Natural killer cell treated with Interleukin-12 subunit alpha and Interleukin-12 subunit beta and Interleukin-15 and Interleukin-18, amount 100 ng/mL, for 72 hours (primary cell): ENCODE results near the gene RGS14. TPM values are rescaled to one million over a fixed set of nuclear protein-coding genes. Genes with fewer than 3 reads are reported as not detected.

Experiments used
- ATAC-seq, 2 donors: fragments of 150-1000 bp; cut with Tn5 transposase in 1 of 2; sonication (Bioruptor Pico), chemical (Tn5 transposase) in 1 of 2; 2 replicates each; pipeline ENCODE4 v1.10.0; 2021
- DNase-seq: peaks from one replicate; pipeline ENCODE4 v3.0.0; 2022; ENCODE audit warnings: low spot score
- H3K27ac Mint-ChIP-seq, 2 donors: 1 replicate in 1 of 2; 2 replicates in 1 of 2; pipeline ENCODE4 v1.8.0; 2022; ENCODE audit warnings: mixed read lengths in 2 of 2, mild to moderate bottlenecking in 1 of 2, moderate library complexity in 1 of 2
- H3K27me3 Mint-ChIP-seq, 2 donors: 1 replicate in 1 of 2; 2 replicates in 1 of 2; pipeline ENCODE4 v1.8.0; 2022; ENCODE audit warnings: mixed read lengths in 2 of 2
- H3K36me3 Mint-ChIP-seq: one replicate; pipeline ENCODE4 v1.8.0; 2022; ENCODE audit warnings: mixed read lengths
- H3K4me1 Mint-ChIP-seq, 2 donors: 1 replicate in 1 of 2; 2 replicates in 1 of 2; pipeline ENCODE4 v1.8.0; 2022; ENCODE audit warnings: low read depth in 2 of 2, mixed read lengths in 2 of 2, mild to moderate bottlenecking in 1 of 2
- H3K4me3 Mint-ChIP-seq: one replicate; pipeline ENCODE4 v1.8.0; 2022; ENCODE audit warnings: mixed read lengths
- H3K9me3 Mint-ChIP-seq: 2 replicates; pipeline ENCODE4 v1.8.0; 2022; ENCODE audit warnings: mixed read lengths
- total RNA-seq, 2 donors: library from RNA; stranded (reverse); gene quantifications; one replicate each; pipeline ENCODE4 v1.2.3, GENCODE V29; 2022

RGS14 gene, protein sequence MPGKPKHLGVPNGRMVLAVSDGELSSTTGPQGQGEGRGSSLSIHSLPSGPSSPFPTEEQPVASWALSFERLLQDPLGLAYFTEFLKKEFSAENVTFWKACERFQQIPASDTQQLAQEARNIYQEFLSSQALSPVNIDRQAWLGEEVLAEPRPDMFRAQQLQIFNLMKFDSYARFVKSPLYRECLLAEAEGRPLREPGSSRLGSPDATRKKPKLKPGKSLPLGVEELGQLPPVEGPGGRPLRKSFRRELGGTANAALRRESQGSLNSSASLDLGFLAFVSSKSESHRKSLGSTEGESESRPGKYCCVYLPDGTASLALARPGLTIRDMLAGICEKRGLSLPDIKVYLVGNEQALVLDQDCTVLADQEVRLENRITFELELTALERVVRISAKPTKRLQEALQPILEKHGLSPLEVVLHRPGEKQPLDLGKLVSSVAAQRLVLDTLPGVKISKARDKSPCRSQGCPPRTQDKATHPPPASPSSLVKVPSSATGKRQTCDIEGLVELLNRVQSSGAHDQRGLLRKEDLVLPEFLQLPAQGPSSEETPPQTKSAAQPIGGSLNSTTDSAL
- 10 to 100 TPM; 26.5 to 45.4 TPM for total RNA-seq

DNA sequence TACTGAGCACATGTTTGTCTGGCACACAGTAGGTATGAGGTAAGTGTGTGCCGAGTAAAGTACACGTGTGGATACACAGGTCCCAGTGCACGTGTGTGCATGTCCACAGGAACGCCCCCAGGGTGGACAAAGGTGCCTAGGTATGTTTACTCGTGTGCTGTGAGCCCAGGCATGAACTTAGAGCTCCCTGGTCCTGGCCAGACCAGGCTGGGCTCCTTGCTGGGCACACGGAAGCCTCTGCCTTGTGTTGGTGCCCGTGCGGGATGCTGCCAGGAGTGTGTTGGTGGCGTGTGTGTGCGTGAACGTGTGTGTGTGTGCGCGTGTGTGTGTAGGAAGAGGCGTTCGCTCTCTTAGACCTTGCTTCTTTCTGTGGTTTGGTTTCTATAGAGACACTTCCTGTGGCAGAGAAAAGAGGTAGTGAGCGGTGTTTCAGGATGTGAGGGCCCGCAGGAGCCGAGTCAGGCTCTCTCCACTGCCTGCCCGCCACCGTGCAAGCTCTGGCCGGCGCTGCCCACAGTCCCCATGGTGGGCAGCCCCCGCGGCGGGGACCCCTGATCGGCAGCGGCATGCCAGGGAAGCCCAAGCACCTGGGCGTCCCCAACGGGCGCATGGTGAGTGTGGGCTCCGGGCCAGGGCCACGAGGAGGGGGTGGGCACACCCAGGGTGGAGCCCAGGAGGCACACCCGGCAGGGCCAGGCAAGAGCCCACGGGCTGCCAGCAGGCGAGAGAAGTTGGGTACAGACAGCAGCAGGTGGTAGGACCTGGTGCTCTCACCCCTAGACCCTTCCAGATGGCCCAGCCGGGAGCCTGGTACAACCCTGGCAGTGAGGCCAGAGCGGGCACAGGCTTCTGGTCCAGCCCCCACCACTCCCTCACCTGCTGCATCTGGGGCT lies at the start of gene RGS14:
RGS14 (plus strand) TSS at position 466 of the 893 bp plus-strand sequence; CDS start at position 567, 101 bp downstream.
- Mint-ChIP-seq H3K4me3 (peak within 1 kb of the TSS; percentile 89), H3K4me1 (peaks cover 65 to 66% of the 10 kb centered on the region in 2 donors)
- peak; percentile 93 to 96 for ATAC-seq

DNA sequence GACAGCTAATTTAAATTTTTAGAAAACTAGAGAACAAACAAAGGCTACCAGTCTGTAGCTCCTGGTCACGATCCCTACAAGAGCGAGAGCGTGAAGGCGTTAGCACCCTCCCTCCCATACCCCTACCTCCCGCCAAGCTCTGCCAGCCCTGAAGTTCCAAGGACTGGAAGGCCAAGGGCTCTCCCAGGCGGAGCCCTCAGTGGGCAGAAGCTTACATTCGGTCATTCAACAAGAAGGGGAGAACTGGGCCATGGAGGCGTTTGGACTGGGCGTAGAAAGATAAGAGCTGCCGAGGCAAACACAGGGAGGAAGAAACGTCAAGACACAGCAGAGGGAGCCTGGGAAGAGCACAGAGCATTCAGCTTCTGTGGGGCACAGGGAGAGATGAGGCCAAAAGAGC lies 49.0 kb upstream of the RGS14 start:
- Mint-ChIP-seq H3K4me1 (peaks cover 57 to 58% of the 10 kb centered on the region in 2 donors), H3K9me3 (no peaks in the 10 kb centered on the region), H3K4me3 (peak overlapping the region; percentile 71), H3K27ac (peak overlapping the region; percentile 45 to 63), H3K27me3 (no peaks in the 10 kb centered on the region), H3K36me3 (peaks cover 4% of the 10 kb centered on the region)
- ATAC-seq, result no peak
- no peak for DNase-seq

More for the DNA sequence above, at the start of gene RGS14:
- Mint-ChIP-seq H3K9me3 (no peaks in the 10 kb centered on the region), H3K27ac (peak within 1 kb of the TSS; percentile 80 to 90), H3K27me3 (no peaks in the 10 kb centered on the region), H3K36me3 (no peaks in the 10 kb centered on the region)
- peak; percentile 80 for DNase-seq

DNA sequence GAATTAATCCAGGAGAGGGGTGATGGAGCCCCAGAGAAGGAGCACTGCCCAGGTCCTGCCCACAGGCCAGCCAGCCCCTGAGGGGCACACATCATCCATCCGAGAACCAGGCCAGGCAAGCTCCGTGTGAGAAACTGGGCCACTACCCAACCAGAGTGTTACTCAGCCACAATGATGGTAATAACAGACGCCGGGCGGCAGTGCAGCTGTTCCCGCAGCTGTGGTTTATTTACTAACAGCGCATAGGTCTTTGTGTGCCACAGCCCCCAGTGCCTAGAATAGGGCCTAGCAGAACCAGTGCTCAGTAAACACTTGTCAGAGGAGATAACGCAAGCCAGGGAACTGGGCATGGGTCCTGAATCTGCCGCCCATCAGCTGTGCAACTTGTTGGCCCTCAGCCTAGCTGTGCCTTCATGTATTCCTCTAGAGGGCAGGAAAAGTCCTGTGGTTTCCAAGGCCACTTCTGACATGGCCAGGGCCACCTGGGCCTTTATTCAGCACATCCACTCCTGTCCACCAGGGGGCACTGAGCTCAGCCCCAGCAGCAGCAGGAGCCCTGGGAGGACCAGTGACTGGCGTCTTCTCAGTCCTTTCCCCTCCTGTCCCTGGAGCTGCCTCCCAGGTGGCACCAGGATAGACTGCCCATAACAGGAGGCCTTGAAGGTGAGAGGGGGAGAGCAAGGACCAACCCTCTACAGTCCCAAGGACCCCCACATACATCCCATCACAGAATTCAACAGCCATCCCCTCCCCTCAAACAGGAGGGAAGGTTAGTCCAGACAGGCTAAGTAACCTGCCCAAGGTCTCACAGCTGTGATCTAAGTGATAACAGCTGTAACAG lies 48.2 kb upstream of the RGS14 start:
- Mint-ChIP-seq H3K4me1 (peaks cover 53 to 54% of the 10 kb centered on the region in 2 donors), H3K36me3 (peaks cover 4% of the 10 kb centered on the region), H3K27me3 (no peaks in the 10 kb centered on the region), H3K9me3 (no peaks in the 10 kb centered on the region), H3K27ac (peak overlapping the region; percentile 45 to 63), H3K4me3 (peak overlapping the region; percentile 71)
- peak; percentile 79 for DNase-seq
- ATAC-seq, result peak in 1 of 2 donors; percentile 15

DNA sequence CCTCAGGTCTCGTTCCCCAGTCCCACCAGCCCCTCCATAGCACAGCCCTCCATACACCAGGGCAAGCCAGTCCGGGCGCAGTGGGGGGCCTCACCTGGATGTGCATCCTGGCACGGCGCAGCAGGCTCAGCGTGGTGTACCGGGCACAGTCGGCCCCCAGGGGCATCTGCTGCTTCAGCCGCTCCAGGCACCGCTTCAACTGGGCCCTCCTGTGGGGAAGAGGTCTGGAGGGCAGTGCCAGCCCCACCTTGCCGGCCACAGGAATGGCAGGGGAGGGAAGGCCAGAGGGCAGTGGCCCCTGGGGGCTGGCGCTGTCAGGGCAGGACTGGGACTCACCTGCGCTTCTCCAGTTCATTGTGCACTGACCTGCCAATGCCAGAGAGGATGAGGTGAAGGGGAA lies 47.4 kb upstream of the RGS14 start:
- H3K4me1 Mint-ChIP-seq, result peaks cover 46 to 47% of the 10 kb centered on the region in 2 donors

DNA sequence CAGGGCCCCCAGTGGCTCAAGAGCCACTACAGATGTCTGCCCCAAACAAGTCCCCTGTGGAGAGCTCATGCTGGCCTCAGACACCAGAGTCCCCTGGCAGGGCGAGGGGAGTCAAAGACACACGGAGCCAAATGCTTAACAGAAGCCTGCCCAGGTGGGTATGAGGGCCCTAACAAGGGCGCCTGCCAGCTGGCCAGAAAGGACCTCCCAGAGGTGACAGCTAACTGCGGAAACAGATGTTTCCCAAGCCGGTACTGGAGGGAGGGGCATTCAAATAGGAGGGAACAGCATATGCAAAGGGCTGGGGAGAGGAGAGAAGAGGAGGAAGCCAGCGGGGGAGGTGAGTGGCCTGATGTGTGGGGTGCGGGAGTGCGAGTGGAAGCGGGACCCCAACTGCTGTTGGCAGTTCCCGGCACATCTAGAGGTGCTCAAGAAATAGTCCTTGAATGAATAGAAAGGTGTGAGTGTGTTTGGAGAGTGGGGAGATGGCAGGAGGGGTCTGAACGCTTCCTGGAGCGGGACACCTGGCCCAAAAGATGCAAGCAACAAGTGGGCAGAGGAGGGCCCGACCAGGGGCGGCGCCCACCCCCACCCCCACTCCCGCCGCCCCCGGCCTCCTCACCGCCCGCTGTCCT lies 46.9 kb upstream of the RGS14 start:
- ATAC-seq (no peak), DNase-seq (peak; percentile 76)
- no peaks in the 10 kb centered on the region for H3K9me3 Mint-ChIP-seq
- H3K27me3 Mint-ChIP-seq, result no peaks in the 10 kb centered on the region
- H3K4me3 Mint-ChIP-seq, result peak overlapping the region; percentile 96
- peaks cover 40 to 43% of the 10 kb centered on the region in 2 donors for H3K4me1 Mint-ChIP-seq
- H3K27ac Mint-ChIP-seq, result peak overlapping the region; percentile 55 to 71
- peaks cover 4% of the 10 kb centered on the region for H3K36me3 Mint-ChIP-seq

More for the DNA sequence above, 47.4 kb upstream of the RGS14 start:
- Mint-ChIP-seq H3K36me3 (peaks cover 4% of the 10 kb centered on the region), H3K27ac (peak overlapping the region; percentile 55 to 71), H3K9me3 (no peaks in the 10 kb centered on the region), H3K27me3 (no peaks in the 10 kb centered on the region), H3K4me3 (peak overlapping the region; percentile 96)
- no peak for ATAC-seq
- DNase-seq, result no peak

DNA sequence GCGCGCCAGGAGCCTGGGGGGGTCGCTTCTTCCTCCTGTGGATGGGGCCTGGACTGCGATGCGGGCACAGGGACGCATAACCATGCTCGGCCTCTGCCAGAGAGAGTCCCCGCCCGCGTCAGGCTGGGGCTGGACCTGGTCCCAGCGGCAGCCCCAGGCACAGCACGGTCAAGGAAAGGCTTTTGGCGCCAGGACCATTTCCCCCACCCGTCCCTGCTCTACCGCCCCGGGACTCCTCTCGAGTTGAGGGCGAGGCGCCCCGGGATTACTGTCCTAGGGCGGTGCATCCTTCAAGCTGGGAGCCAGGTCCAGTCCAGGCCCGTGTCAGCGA lies 46.4 kb upstream of the RGS14 start:
- H3K27ac Mint-ChIP-seq, result peak overlapping the region; percentile 55 to 71
- H3K4me3 Mint-ChIP-seq, result peak overlapping the region; percentile 96
- H3K27me3 Mint-ChIP-seq, result no peaks in the 10 kb centered on the region
- H3K36me3 Mint-ChIP-seq, result peaks cover 4% of the 10 kb centered on the region
- H3K9me3 Mint-ChIP-seq, result no peaks in the 10 kb centered on the region
- peaks cover 35 to 38% of the 10 kb centered on the region in 2 donors for H3K4me1 Mint-ChIP-seq
- DNase-seq, result no peak
- ATAC-seq, result peak in 1 of 2 donors; percentile 0

DNA sequence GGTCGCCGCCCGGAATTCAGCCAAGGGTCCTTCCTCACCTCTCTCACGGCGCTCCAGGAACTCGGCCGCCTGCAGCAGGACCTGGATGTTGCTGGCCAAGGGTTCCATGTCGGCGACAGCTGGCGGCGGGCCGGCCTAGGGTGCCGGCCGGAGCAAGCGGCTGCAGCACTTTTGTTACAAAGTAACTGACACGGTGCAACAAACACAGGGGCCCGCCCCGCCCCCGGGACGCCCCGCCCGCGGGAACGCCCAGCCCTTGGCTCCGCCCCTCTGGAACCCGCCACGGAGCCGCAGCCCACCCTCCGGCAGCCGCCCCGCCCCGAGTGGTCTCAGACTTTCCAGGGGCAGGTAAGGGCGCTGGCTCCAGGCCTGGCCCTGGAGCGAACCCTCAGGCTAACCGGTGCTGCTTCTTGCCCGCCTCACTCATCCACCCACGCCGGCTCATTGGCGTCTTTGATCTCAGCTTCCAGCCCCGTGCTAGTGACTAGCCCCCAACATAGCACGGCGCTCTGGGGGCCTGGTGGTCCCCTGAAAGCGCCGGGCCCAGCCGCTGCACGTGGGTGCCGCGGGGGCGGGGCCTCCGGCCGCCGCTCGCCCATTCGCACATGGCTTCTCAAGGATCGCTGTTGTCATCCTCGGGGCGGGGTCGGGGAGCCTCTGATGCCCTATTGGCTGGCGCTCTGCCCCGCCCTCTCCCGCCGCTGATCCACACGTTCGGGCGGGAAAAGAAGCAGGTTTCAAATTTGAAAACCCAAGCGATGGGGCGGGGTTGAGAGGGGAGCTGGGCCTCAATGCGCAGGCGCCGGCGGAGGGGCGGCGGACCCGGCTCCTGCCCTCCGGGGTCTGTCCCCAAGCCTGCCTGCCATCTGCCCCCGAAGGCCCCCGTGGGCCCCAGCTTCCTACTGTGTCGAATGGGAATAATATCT lies 45.7 kb upstream of the RGS14 start, which contains the start of gene MXD3:
MXD3 (minus strand) TSS at position 176 of the 926 bp plus-strand sequence; CDS start at position 108, 68 bp downstream.
- H3K9me3 Mint-ChIP-seq, result no peaks in the 10 kb centered on the region
- DNase-seq, result peak; percentile 97
- H3K36me3 Mint-ChIP-seq, result peaks cover under 1% of the 10 kb centered on the region
- peaks cover 29 to 32% of the 10 kb centered on the region in 2 donors for H3K4me1 Mint-ChIP-seq
- H3K27me3 Mint-ChIP-seq, result no peaks in the 10 kb centered on the region
- H3K4me3 Mint-ChIP-seq, result peak within 1 kb of the TSS; percentile 96
- ATAC-seq, result peak; percentile 91 to 93
- H3K27ac Mint-ChIP-seq, result peak within 1 kb of the TSS; percentile 61 to 71

DNA sequence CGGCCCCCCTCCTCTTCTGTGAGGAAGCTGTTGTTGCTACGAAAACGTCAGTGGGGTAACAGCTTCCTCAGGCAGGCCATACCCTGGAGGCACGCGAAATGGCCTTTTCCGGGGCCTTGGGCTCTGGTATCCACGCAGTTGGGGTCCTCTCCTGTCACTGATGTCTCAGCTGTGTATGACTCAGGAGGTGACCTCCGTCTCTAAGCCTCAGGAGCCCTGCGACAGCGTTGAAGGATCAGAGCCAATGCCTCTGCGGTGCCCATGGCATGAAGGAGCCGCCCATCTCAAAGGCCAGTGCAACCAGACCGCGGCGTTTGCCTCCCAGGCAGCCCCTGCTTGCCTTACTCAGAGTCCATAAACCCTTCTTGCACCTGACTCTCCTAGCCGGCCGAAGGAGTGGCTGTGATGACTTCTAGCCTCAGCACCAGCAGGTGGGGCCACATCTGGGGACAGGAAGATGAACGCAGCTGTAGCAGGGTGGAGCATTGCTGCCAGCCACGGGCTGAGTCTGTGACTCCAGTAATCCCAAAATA lies 45.0 kb upstream of the RGS14 start:
- peak; percentile 3 to 41 for ATAC-seq
- no peak for DNase-seq
- H3K4me1 Mint-ChIP-seq, result peaks cover 28 to 30% of the 10 kb centered on the region in 2 donors
- H3K27me3 Mint-ChIP-seq, result no peaks in the 10 kb centered on the region
- H3K9me3 Mint-ChIP-seq, result no peaks in the 10 kb centered on the region
- H3K36me3 Mint-ChIP-seq, result no peaks in the 10 kb centered on the region
- H3K27ac Mint-ChIP-seq, result peak overlapping the region; percentile 61 to 71
- peak overlapping the region; percentile 96 for H3K4me3 Mint-ChIP-seq

DNA sequence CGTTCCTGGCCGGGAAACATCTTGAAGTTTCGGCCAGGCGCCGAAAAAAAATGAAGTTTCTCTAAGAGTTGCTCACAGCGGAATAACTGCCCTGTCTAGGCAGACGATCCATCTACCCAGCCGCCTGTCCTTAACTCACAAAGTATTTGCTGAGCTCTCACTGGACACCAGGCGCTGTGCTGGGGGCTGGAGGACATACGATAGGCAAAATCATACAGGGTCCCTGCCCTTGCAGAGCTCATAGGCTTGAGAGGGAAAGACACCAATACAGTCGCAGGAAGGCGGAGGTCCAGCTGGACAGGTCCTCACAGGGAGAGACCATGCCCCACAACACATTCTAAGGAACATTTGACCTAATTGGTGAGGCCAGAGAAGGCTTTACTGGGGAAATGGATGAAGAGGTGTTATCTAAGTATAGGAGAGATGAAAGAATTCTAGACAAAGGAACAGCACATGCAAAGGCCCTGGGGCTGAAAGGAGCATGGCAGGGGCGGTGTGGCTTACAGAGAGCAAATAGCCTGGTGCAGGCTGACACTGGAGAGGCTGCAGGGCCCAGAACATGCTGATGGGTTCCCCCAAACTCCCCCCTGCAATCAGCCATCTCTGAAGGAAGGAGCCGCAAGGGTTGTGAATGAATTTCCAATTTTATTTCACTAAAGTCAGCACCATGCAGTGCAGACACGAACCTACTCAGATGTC lies 44.0 kb upstream of the RGS14 start:
- peaks cover 36% of the 10 kb centered on the region in 2 donors for H3K4me1 Mint-ChIP-seq
- H3K4me3 Mint-ChIP-seq, result no peak overlapping the region
- ATAC-seq (no peak), DNase-seq (no peak)
- no peak overlapping the region for H3K27ac Mint-ChIP-seq
- H3K36me3 Mint-ChIP-seq, result no peaks in the 10 kb centered on the region
- no peaks in the 10 kb centered on the region for H3K9me3 Mint-ChIP-seq
- H3K27me3 Mint-ChIP-seq, result no peaks in the 10 kb centered on the region

DNA sequence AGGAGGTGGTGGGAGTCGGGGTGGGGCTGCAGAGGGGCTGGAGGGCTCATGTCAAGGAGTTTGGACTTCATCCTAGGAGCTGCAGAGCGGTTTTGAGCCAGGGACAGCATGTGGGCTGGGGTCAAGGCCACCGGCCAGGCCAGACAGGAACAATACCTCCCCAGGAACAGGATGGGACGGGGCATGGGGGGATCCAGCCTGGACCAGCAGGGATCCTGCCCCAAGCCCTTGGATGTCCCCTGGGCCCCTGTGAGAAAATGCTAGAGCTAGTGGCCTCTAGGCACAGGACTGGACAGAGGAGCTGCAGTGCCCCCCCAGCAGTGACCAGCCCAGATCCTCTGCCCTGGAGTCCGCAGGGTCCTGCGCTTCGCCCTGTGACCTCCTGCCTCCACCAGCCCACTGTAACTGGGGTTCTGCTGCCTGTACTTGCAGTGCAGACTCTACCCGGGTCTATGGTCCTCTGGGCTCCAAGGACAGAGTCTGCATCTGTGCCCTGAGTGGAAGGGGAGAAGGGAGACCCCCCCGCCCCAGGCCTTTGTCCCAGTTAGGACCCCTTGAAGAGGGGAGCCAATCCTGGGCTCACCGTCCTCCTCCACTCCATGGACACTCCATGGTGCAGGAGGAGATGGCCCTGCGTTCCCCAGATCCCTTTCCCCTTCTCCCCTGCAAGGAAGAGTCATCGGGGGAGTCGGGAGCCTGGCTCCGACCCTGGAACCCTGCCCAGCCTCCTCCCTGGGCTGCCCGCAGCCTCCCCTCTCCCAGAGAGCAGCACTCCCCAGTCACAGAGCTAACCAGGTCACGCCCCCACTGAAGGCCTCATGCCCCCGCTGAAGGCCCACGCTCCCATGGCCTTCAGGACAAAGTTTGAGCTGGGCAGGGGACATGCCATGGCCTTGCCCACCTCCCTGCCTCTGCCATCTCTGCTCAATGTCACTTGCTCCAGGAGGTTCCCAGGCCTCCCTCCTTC lies 43.1 kb upstream of the RGS14 start:
- Mint-ChIP-seq H3K4me3 (no peak overlapping the region), H3K36me3 (no peaks in the 10 kb centered on the region)

More for the DNA sequence above, 43.1 kb upstream of the RGS14 start:
- Mint-ChIP-seq H3K4me1 (peaks cover 26 to 27% of the 10 kb centered on the region in 2 donors), H3K9me3 (no peaks in the 10 kb centered on the region), H3K27me3 (no peaks in the 10 kb centered on the region), H3K27ac (no peak overlapping the region)
- ATAC-seq (no peak), DNase-seq (no peak)
